ENCODE data around the gene CEP78.
"Not testable (repeated sequence)": the region's sequence is repeated elsewhere in the genome, so short reads cannot be mapped to it uniquely, and the experiment has no call there.

The CEP78 gene

DNA sequence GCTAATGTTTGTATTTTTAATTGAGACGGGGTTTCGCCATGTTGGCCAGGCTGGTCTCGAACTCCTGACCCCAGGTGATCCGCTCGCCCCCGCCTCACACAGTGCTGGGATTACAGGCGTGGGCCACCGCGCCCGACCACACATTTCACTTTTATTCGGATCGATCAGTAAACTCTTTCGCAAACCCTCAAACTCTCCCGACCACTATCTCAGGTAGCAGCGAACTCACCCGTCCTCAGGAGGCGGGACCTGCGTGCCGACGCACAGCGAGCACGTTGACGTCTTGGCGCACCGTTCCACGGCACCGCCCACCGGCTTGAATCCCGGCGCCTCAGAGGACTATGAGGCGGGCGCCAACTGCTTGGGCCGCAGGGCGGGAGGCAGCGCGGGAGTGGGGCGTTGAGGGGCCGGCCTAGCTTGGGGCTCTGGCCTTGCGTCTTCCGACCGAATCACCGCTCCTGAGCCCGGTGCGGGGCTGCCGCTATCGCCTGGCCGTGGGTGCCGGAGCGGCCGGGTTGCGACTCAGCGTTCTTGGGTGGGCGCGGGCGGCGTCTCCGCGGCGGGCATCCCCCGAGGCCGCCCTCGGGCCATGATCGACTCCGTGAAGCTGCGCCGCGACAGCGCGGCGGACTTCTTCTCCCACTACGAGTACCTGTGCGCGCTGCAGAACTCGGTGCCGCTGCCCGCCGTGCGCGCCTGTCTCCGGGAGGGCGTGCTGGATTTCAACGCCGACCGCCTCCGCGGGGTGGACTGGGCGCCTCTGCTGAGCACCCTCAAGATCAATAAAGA, at the start of gene CEP78:
Gene CEP78, plus strand, starts transcription at position 314 of the 789 bp plus-strand sequence. Its CDS starts 276 bp downstream, at position 590.
- peak in 13 of 14 donors; percentile 29 to 88 (median 66) for DNase-seq

GRCh38 chr9:78187763-78188484, 48.0 kb upstream of the CEP78 start:
- DNase-seq: peak in 4 of 14 donors; percentile 3 to 32 (median 12)

GRCh38 chr9:78188594-78188993, 47.3 kb upstream of the CEP78 start:
- DNase-seq: no peak

- DNase-seq: no peak
These were observed 46.9 kb upstream of the CEP78 start for GRCh38 chr9:78189001-78189400.

- peak in 1 of 14 donors; percentile 9 for DNase-seq
These were observed 46.4 kb upstream of the CEP78 start for GRCh38 chr9:78189461-78189860.

DNA sequence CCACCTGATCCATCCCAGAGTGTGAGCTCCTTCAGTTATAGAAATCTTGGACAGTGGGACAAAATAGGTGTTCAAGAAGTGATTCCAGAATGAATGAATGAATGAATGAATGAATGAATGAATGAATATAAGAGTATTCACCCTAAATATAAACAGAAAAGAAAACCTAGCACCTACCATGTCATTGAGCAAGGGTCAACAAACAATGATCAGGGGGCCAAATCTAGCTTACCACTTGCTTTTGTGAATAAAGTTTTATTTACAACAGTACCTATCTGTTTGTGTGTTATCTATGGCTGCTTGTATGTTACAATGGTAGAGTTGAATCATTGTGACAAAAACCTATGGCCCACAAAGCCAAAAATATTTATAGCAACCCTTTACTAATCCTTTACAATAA, 43.9 kb upstream of the CEP78 start:
- no peak for DNase-seq

DNA sequence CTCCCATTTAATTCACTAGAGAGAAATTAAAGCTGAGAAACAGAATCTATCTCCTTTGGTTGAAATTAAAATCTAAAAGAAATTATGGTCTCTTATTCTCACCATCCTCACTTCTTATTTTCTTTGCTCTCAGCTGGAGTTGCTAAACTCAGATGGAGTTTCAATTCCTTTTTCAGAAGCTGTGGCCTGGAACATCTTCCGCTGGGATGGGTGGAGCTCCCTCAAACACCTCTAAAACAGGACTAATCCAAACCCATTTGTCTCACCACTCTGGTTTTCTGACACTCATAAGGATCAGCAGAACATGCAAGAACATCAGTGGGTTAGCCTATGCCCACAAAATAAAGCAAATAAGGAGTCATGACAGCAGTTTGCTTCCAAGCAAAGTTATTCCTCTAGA, 39.6 kb upstream of the CEP78 start:
- DNase-seq: no peak

GRCh38 chr9:78201158-78201777, 34.6 kb upstream of the CEP78 start:
- DNase-seq: not testable (repeated sequence)

GRCh38 chr9:78207319-78207718, 28.6 kb upstream of the CEP78 start:
- DNase-seq: no peak

DNA sequence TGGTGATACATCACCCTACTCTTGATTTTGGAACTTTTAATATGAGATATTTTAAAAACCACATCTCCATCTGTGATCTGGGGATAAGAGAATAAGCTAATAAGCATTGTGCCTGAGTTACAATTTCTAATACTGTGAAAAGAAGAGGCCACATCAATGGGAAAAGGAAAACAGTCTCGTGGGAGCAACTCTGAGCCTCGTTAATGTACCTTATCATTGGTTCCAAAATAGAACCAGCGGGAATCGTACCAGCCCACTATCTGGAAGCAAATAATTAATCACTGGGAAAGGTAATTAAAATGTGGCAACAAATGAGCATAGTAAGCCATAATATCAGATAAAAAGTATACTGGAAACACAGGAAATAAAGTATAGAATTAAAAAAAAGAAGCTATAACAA, 28.0 kb upstream of the CEP78 start:
- DNase-seq: no peak

GRCh38 chr9:78209127-78209526, 26.7 kb upstream of the CEP78 start:
- DNase-seq: no peak

DNA sequence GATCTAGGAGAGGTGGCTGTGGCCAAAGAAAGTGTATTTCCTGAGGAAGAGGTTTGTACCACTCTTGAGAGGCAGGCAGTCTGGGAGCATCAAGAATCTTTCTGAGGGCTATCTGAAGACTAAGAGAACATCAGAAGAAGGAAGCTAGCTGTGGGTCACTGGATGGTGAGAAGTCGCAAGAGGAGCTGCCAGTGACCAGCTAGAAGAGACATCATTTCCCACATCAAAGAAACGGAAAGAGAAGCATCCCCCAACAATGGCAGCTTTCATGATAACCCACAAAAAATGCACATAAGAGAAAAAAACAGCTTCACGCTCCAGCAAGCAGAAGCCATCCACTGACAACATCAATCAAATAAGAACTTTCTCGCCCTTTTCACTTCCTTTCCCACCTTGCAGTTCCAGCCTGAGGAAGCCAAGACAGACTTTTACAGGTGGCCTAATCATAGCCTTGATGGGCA, 25.0 kb upstream of the CEP78 start:
- no peak for DNase-seq

GRCh38 chr9:78212868-78213267, 23.0 kb upstream of the CEP78 start:
- DNase-seq: no peak

DNA sequence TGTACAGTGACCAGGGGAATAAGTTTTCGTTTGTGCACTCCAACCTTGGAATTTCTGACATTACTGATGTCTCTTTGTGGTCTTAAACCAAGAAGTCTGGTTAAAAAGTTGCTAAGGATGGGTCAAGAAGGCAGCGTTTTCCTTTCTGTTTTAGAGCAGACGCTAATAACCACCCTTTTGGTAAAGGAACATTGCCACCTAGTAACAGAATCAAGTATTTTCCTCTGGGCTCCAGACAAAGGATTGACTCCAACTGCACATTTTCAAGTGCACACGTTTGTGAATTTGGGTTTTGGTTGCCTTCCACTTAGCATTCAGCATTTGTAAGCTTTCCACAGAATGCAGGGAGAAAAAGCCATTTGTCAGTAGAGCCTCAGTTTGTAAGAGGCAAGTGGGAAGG, 22.2 kb upstream of the CEP78 start:
- peak in 7 of 14 donors; percentile 9 to 50 (median 22) for DNase-seq

DNA sequence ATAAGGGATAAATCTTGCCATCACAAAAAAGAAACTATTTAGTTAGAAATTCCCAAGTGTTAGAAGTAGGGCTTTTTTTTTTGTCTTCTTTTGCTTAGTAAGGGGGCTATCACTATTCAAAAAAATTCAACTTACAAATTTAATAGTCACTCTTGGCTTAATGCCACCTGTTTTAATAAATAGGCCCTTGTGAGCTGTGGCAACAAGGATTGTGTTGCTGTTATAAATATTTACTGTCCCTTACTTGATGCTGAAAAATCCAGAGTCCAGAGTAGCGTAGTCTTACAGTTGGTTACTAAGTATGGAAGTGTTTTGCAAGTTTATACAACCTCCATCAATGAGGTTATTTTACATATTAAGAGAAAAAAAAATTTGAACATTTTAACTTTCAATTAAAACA, 21.4 kb upstream of the CEP78 start:
- DNase-seq: no peak

GRCh38 chr9:78215706-78216105, 20.2 kb upstream of the CEP78 start:
- DNase-seq: no peak

DNA sequence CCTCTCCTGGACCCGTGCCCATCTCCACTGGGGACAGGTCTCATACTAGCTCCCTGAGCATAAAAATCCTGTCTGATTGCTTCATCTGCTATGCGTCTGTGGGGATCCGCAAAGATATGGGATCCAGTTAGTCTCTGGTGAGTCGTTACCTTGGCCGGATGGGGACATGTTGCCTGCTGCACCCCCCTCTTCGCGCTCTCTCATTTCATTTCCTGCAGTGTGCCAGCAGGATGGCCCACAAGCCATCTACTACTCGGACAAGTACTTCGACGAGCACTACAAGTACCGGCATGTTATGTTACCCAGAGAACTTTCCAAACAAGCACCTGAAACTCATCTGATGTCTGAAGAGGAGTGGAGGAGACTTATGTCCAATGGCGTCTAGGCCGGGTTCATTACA, 17.0 kb upstream of the CEP78 start:
- no peak for DNase-seq

- no peak for DNase-seq
These were observed 14.4 kb upstream of the CEP78 start for GRCh38 chr9:78221425-78221824.

GRCh38 chr9:78221841-78222240, 14.0 kb upstream of the CEP78 start:
- DNase-seq: not testable (repeated sequence)

GRCh38 chr9:78230761-78231160, 5.1 kb upstream of the CEP78 start:
- DNase-seq: no peak

- DNase-seq: not testable (repeated sequence)
These were observed 3.4 kb upstream of the CEP78 start for GRCh38 chr9:78232471-78232870.

DNA sequence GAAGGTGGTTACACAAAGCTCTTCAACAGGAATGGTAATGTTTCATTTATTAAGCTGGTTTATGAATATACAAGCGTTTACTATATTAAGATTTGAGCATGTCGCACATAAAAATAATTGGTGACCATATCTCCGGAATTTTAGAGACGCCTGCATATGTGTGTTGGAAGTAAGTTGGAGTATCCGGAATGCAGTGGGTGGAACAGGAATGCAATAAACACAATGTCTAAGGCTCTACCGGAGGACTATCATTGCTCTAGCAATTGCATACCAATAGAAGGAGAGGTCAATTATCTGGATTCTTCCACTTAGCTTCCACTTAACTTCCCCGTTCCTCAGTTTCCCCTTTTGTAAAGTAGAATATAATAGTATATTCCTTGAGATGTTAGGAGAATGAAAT, 1.1 kb upstream of the CEP78 start:
- DNase-seq: peak in 1 of 14 donors; percentile 1

GRCh38 chr9:78235256-78235761, 566 bp upstream of the CEP78 start:
- no peak for DNase-seq
